ENCODE data around the gene UBE2G1. TPM values are rescaled to one million over a fixed set of nuclear protein-coding genes. Genes with fewer than 3 reads are reported as not detected.

Gene UBE2G1
- polyA plus RNA-seq, 1 donor (not counting 4 experiments of a cell fraction or from before 2014, with no cell fraction given), result 86.2 TPM

DNA sequence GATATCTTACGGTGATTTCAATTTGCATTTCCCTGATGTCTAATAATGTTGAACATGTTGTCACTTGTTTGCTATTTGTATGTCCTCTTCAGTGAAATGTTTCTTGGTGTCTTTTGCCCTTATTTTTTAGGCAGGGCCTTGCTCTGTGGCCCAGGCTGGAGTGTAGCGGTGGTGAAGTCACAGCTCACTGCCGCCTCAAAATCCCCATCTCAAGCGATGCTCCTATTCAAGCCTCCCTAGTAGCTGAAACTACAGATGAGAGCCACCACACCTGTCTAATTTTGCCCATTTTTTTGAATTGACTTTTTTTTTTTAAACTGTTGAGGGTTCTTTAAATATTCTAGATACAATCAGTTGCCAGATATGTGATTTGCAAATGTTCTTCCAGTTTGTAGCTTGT, 8.3 kb downstream of the UBE2G1 start:
- dilution Hi-C loops (cut with MboI; ENCODE audit: extremely low pct_ligation_motif_present, low sequenced_read_pairs), result no loop called here
- H3K9me1 ChIP-seq (ENCODE audit: control insufficient read depth, extremely low read depth, insufficient read depth, low read length), result peaks cover 7% of the 10 kb centered on the region
- H4K20me1 ChIP-seq (ENCODE audit: control insufficient read depth, extremely low read depth, insufficient read depth, low read length), result peaks cover 38% of the 10 kb centered on the region
- DNase-seq (ENCODE audit: low read depth, low spot score) (no peak), FAIRE-seq (no peak)
- peaks cover 100% of the 10 kb centered on the region for H3K79me2 ChIP-seq (ENCODE audit: control insufficient read depth, insufficient read depth, low read length)
- H3K4me3 ChIP-seq (ENCODE audit: control insufficient read depth in 2 of 3, extremely low read depth in 1 of 3, insufficient read depth in 2 of 3, low read depth in 1 of 3, low read length in 3 of 3), result peak overlapping the region in 1 of 3 experiments; percentile 37
- H3K4me1 ChIP-seq (ENCODE audit: control insufficient read depth, extremely low read depth, insufficient read depth, low read length), result peaks cover 43% of the 10 kb centered on the region
- H2AFZ ChIP-seq (ENCODE audit: control insufficient read depth, low read length), result no peak overlapping the region
- no peak overlapping the region for H3K9ac ChIP-seq (ENCODE audit: control insufficient read depth, extremely low read depth, insufficient read depth, low read length)
- peak overlapping the region; percentile 33 for H3K27ac ChIP-seq (ENCODE audit: control insufficient read depth, insufficient read depth, low read length)
- no peaks in the 10 kb centered on the region for H3K27me3 ChIP-seq (ENCODE audit: control insufficient read depth, extremely low read depth, insufficient read depth, low read length)
- no peaks in the 10 kb centered on the region for H3K9me3 ChIP-seq (ENCODE audit: control insufficient read depth, low read depth, low read length)
- TF ChIP-seq EZH2 (IDR thresholded peaks at IDR 0.05; ENCODE audit: low read length), result no peak
- TF ChIP-seq, protein P1, sequence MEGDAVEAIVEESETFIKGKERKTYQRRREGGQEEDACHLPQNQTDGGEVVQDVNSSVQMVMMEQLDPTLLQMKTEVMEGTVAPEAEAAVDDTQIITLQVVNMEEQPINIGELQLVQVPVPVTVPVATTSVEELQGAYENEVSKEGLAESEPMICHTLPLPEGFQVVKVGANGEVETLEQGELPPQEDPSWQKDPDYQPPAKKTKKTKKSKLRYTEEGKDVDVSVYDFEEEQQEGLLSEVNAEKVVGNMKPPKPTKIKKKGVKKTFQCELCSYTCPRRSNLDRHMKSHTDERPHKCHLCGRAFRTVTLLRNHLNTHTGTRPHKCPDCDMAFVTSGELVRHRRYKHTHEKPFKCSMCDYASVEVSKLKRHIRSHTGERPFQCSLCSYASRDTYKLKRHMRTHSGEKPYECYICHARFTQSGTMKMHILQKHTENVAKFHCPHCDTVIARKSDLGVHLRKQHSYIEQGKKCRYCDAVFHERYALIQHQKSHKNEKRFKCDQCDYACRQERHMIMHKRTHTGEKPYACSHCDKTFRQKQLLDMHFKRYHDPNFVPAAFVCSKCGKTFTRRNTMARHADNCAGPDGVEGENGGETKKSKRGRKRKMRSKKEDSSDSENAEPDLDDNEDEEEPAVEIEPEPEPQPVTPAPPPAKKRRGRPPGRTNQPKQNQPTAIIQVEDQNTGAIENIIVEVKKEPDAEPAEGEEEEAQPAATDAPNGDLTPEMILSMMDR (optimal IDR thresholded peaks at IDR 0.05 in 1 of 3, IDR thresholded peaks at IDR 0.05 in 1 of 3, conservative IDR thresholded peaks at IDR 0.05 in 1 of 3; ENCODE audit: extremely low read depth in 1 of 3, insufficient read depth in 2 of 3, low read length in 3 of 3), result no peak
- peak overlapping the region; percentile 60 for H3K4me2 ChIP-seq (ENCODE audit: control insufficient read depth, extremely low read depth, insufficient read depth, low read depth, low read length)
- peaks cover 1 to 7% of the 10 kb centered on the region in 2 experiments for H3K36me3 ChIP-seq (ENCODE audit: control insufficient read depth in 2 of 2, extremely low read depth in 1 of 2, insufficient read depth in 2 of 2, low read length in 2 of 2)

DNA sequence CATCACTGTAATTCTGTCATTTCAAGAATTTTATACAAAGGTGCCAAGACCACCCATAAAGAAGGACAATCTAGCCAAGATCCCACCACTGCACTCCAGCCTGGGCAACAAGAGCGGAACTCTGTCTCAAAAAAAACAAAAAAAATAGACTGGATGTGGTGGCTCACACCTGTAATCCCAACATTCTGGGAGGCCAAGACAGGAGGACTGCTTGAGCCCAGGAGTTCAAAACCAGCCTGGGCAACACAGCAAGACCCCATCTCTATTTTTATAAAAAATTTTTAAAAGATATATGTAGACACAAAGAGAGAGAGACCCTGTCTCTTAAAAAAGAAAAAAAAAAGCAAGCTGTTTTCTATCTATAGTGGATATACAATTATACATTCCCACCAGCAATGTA, 8.8 kb downstream of the UBE2G1 start:
- H3K4me1 ChIP-seq (ENCODE audit: control insufficient read depth, extremely low read depth, insufficient read depth, low read length), result peaks cover 43% of the 10 kb centered on the region
- H3K9me1 ChIP-seq (ENCODE audit: control insufficient read depth, extremely low read depth, insufficient read depth, low read length), result peaks cover 7% of the 10 kb centered on the region
- peaks cover 99% of the 10 kb centered on the region for H3K79me2 ChIP-seq (ENCODE audit: control insufficient read depth, insufficient read depth, low read length)
- DNase-seq (ENCODE audit: low read depth, low spot score) (no peak), FAIRE-seq (no peak)
- no peak overlapping the region for H2AFZ ChIP-seq (ENCODE audit: control insufficient read depth, low read length)
- H3K9ac ChIP-seq (ENCODE audit: control insufficient read depth, extremely low read depth, insufficient read depth, low read length), result no peak overlapping the region
- H3K4me2 ChIP-seq (ENCODE audit: control insufficient read depth, extremely low read depth, insufficient read depth, low read depth, low read length), result peak overlapping the region; percentile 60
- H3K27ac ChIP-seq (ENCODE audit: control insufficient read depth, insufficient read depth, low read length), result no peak overlapping the region
- no peak for TF ChIP-seq EZH2 (IDR thresholded peaks at IDR 0.05; ENCODE audit: low read length)
- TF ChIP-seq, protein P1 (optimal IDR thresholded peaks at IDR 0.05 in 1 of 3, IDR thresholded peaks at IDR 0.05 in 1 of 3, conservative IDR thresholded peaks at IDR 0.05 in 1 of 3; ENCODE audit: extremely low read depth in 1 of 3, insufficient read depth in 2 of 3, low read length in 3 of 3), result no peak
- H3K4me3 ChIP-seq (ENCODE audit: control insufficient read depth in 2 of 3, extremely low read depth in 1 of 3, insufficient read depth in 2 of 3, low read depth in 1 of 3, low read length in 3 of 3), result peak overlapping the region in 1 of 3 experiments; percentile 37
- no peaks in the 10 kb centered on the region for H3K9me3 ChIP-seq (ENCODE audit: control insufficient read depth, low read depth, low read length)
- peaks cover 38% of the 10 kb centered on the region for H4K20me1 ChIP-seq (ENCODE audit: control insufficient read depth, extremely low read depth, insufficient read depth, low read length)
- dilution Hi-C loops (cut with MboI; ENCODE audit: extremely low pct_ligation_motif_present, low sequenced_read_pairs), result no loop called here
- H3K27me3 ChIP-seq (ENCODE audit: control insufficient read depth, extremely low read depth, insufficient read depth, low read length), result no peaks in the 10 kb centered on the region
- peaks cover 0 to 7% of the 10 kb centered on the region in 2 experiments for H3K36me3 ChIP-seq (ENCODE audit: control insufficient read depth in 2 of 2, extremely low read depth in 1 of 2, insufficient read depth in 2 of 2, low read length in 2 of 2)
